ENCODE data around the gene TMEM95. TPM values are rescaled to one million over a fixed set of nuclear protein-coding genes. Genes with fewer than 3 reads are reported as not detected.

The TMEM95 gene
- total and polyA plus RNA-seq, 4 donors: not detected

GRCh38 chr17:7403727-7403976 lies 48.7 kb downstream of the TMEM95 start:
- Histone ChIP-seq H3K9ac (ENCODE audit: low read depth in 1 of 2, low read length in 2 of 2) (peak overlapping the region in 1 of 2 donors; percentile 94), H3K27me3 (ENCODE audit: control insufficient read depth in 4 of 4, insufficient read depth in 4 of 4, low read length in 3 of 4) (no peaks in the 10 kb centered on the region), H3K9me3 (ENCODE audit: control insufficient read depth in 4 of 4, low read length in 3 of 4) (no peaks in the 10 kb centered on the region), H3K4me1 (ENCODE audit: control insufficient read depth in 4 of 4, insufficient read depth in 4 of 4, low read length in 3 of 4) (peaks cover 4 to 8% (median 7%) of the 10 kb centered on the region in 4 donors), H3K4me3 (ENCODE audit: low read depth in 1 of 3, low read length in 3 of 3) (peak overlapping the region; percentile 50 to 91 (median 62)), H3K27ac (ENCODE audit: low read depth in 1 of 2, low read length in 2 of 2) (peak overlapping the region; percentile 88 to 93), H3K36me3 (ENCODE audit: control insufficient read depth in 4 of 4, insufficient read depth in 3 of 4, low read depth in 1 of 4, low read length in 3 of 4) (no peaks in the 10 kb centered on the region)
- under 1% methylated on average over 13 of the region's 13 CpGs for WGBS
- no peak for DNase-seq (ENCODE audit: low spot score)
- TF ChIP-seq EGR1 (IDR thresholded peaks at IDR 0.05; ENCODE audit: low read depth in 2 of 2): peak in 1 of 2 donors; percentile 11
- no peak for TF ChIP-seq ATF3 (IDR thresholded peaks at IDR 0.05)
- TF ChIP-seq FOXA2 (IDR thresholded peaks at IDR 0.05): no peak
- TF ChIP-seq YY1 (IDR thresholded peaks at IDR 0.05): no peak
- peak; percentile 3 for TF ChIP-seq ZBTB33 (IDR thresholded peaks at IDR 0.05)
- TF ChIP-seq REST (IDR thresholded peaks at IDR 0.05): no peak
- no peak for TF ChIP-seq RXRA (IDR thresholded peaks at IDR 0.05)
- TF ChIP-seq MAX (IDR thresholded peaks at IDR 0.05): no peak
- no peak for TF ChIP-seq FOXA1 (IDR thresholded peaks at IDR 0.05)
- peak; percentile 28 for TF ChIP-seq NR2F2 (IDR thresholded peaks at IDR 0.05)
- TF ChIP-seq SP1 (IDR thresholded peaks at IDR 0.05): no peak
- TF ChIP-seq JUND (IDR thresholded peaks at IDR 0.05): no peak
- TF ChIP-seq RAD21 (IDR thresholded peaks at IDR 0.05): no peak
- TF ChIP-seq HNF4A (conservative IDR thresholded peaks at IDR 0.05): no peak
- TF ChIP-seq TAF1 (conservative IDR thresholded peaks at IDR 0.05): no peak
- TF ChIP-seq CTCF (IDR thresholded peaks at IDR 0.05; ENCODE audit: low read depth, low read length, missing input control): no peak
- peak; percentile 1 for TF ChIP-seq HNF4G (IDR thresholded peaks at IDR 0.05)
- TF ChIP-seq GABPA (IDR thresholded peaks at IDR 0.05 in 1 of 2, conservative IDR thresholded peaks at IDR 0.05 in 1 of 2): peak in 1 of 2 donors; percentile 16
